ENCODE measurements around the gene POP4. TPM values are rescaled to one million over a fixed set of nuclear protein-coding genes. Genes with fewer than 3 reads are reported as not detected.

POP4 gene
- total and polyA plus RNA-seq, 2 of the 4 experiments (the other 2 are of a cell fraction) = 65.1 to 87.2 TPM

DNA sequence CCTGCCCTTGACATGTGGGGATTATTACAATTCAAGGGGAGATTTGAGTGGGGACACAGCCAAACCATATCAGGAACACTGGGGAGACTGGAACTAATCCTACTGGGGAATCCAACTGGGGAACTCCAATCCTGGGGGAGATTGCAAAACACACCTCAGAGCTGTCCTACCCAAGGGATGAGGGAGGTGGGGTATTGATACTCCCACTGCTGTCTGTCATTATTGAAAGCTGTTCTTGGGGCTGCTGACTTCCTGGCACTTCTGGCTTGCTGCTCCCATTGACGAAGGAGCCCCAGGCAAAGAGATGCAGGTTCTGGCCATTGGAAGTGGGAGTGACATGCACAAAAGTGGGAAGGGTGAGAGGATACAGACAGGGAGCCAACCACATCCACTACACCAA is 24.7 kb upstream of the POP4 start:
- in situ Hi-C loops (cut with MboI; ENCODE audit: low sequenced_read_pairs) (no loop called here), intact Hi-C loops (cut with micrococcal nuclease) (no loop called here), dilution Hi-C loops (cut with HindIII; ENCODE audit: low sequenced_read_pairs, unreplicated experiment) (no loop called here)
- no peak overlapping the region for H2AK9ac ChIP-seq (replicated peaks; ENCODE audit: low read depth, low read length, poor library complexity)
- H4K5ac ChIP-seq (ENCODE audit: low read depth, low read length) = no peak overlapping the region
- no peak overlapping the region for H2BK120ac ChIP-seq (ENCODE audit: low read depth, low read length)
- no peak overlapping the region for H2BK20ac ChIP-seq (ENCODE audit: low read depth, low read length)
- TF ChIP-seq SMC3 (IDR thresholded peaks at IDR 0.05; ENCODE audit: low read depth, low read length) (no peak), RAD21 (IDR thresholded peaks at IDR 0.05; ENCODE audit: low read length) (no peak), RFX5 (IDR thresholded peaks at IDR 0.05; ENCODE audit: low read depth, low read length) (no peak), MXI1 (IDR thresholded peaks at IDR 0.05; ENCODE audit: borderline replicate concordance, low read depth, low read length) (no peak), POLR2A (IDR thresholded peaks at IDR 0.05; ENCODE audit: low read depth, low read length) (no peak), FOS (IDR thresholded peaks at IDR 0.05; ENCODE audit: low read depth, low read length) (no peak), NFE2L2 (IDR thresholded peaks at IDR 0.05; ENCODE audit: low read depth, low read length) (no peak), MAZ (IDR thresholded peaks at IDR 0.05; ENCODE audit: borderline replicate concordance, low read depth, low read length) (no peak), MAFK (IDR thresholded peaks at IDR 0.05; ENCODE audit: low read depth, low read length) (no peak), CEBPB (IDR thresholded peaks at IDR 0.05; ENCODE audit: low read depth, low read length) (no peak), RCOR1 (IDR thresholded peaks at IDR 0.05; ENCODE audit: insufficient replicate concordance, low read length) (no peak), CHD1 (IDR thresholded peaks at IDR 0.05; ENCODE audit: low read depth, low read length) (no peak), BHLHE40 (IDR thresholded peaks at IDR 0.05; ENCODE audit: low read depth, low read length) (no peak)
- TF ChIP-seq, protein P1, sequence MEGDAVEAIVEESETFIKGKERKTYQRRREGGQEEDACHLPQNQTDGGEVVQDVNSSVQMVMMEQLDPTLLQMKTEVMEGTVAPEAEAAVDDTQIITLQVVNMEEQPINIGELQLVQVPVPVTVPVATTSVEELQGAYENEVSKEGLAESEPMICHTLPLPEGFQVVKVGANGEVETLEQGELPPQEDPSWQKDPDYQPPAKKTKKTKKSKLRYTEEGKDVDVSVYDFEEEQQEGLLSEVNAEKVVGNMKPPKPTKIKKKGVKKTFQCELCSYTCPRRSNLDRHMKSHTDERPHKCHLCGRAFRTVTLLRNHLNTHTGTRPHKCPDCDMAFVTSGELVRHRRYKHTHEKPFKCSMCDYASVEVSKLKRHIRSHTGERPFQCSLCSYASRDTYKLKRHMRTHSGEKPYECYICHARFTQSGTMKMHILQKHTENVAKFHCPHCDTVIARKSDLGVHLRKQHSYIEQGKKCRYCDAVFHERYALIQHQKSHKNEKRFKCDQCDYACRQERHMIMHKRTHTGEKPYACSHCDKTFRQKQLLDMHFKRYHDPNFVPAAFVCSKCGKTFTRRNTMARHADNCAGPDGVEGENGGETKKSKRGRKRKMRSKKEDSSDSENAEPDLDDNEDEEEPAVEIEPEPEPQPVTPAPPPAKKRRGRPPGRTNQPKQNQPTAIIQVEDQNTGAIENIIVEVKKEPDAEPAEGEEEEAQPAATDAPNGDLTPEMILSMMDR (conservative IDR thresholded peaks at IDR 0.05; ENCODE audit: low read depth, low read length) = no peak
- TF ChIP-seq, protein P2, sequence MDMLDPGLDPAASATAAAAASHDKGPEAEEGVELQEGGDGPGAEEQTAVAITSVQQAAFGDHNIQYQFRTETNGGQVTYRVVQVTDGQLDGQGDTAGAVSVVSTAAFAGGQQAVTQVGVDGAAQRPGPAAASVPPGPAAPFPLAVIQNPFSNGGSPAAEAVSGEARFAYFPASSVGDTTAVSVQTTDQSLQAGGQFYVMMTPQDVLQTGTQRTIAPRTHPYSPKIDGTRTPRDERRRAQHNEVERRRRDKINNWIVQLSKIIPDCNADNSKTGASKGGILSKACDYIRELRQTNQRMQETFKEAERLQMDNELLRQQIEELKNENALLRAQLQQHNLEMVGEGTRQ (IDR thresholded peaks at IDR 0.05; ENCODE audit: low read depth, low read length) = no peak
- TF ChIP-seq, protein P3, sequence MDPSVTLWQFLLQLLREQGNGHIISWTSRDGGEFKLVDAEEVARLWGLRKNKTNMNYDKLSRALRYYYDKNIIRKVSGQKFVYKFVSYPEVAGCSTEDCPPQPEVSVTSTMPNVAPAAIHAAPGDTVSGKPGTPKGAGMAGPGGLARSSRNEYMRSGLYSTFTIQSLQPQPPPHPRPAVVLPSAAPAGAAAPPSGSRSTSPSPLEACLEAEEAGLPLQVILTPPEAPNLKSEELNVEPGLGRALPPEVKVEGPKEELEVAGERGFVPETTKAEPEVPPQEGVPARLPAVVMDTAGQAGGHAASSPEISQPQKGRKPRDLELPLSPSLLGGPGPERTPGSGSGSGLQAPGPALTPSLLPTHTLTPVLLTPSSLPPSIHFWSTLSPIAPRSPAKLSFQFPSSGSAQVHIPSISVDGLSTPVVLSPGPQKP (IDR thresholded peaks at IDR 0.05; ENCODE audit: borderline replicate concordance, low read depth, low read length) = no peak
- H3K9me3 ChIP-seq (ENCODE audit: control insufficient read depth, insufficient read depth, low read length) = no peaks in the 10 kb centered on the region
- H3K9me1 ChIP-seq (ENCODE audit: insufficient read depth, low read length) = no peaks in the 10 kb centered on the region
- POLR2A ChIA-PET (ENCODE audit: unreplicated experiment) = no interaction called here
- H3K14ac ChIP-seq (replicated peaks; ENCODE audit: low read depth, low read length) = no peak overlapping the region
- H2BK5ac ChIP-seq (ENCODE audit: low read depth, low read length, poor library complexity, severe bottlenecking) = no peak overlapping the region
- no peak overlapping the region for H3K27ac ChIP-seq (ENCODE audit: insufficient read depth, low read length)
- H4K91ac ChIP-seq (ENCODE audit: insufficient read depth, low read depth, low read length) = no peak overlapping the region
- H2AK5ac ChIP-seq (ENCODE audit: low read depth, low read length) = no peak overlapping the region
- no peak overlapping the region for H2AFZ ChIP-seq (replicated peaks; ENCODE audit: low read length, poor library complexity)
- no peaks in the 10 kb centered on the region for H3K79me1 ChIP-seq (ENCODE audit: low read depth in 1 of 2, low read length in 2 of 2)
- no peak overlapping the region for H4K8ac ChIP-seq (ENCODE audit: low read depth in 2 of 2, low read length in 2 of 2)
- 0 out of 2 replicates have a peak, but pooled peaks cover 2% of the 10 kb centered on the region for H3K27me3 ChIP-seq (ENCODE audit: control insufficient read depth, insufficient read depth, low read length)
- BruUV-seq (replicated peaks) = no TSS peak
- H4K20me1 ChIP-seq (ENCODE audit: insufficient read depth, low read length) = no peaks in the 10 kb centered on the region
- WGBS, 2 experiments (ENCODE audit: extremely low coverage in 2 of 2, insufficient read length in 1 of 2) = no CpG with 5 or more reads among the region's 1 CpG
- DNase-seq (no peak), ATAC-seq (ENCODE audit: low read depth) (no peak)
- H3K36me3 ChIP-seq (ENCODE audit: control insufficient read depth, insufficient read depth, low read length) = no peaks in the 10 kb centered on the region
- no peak overlapping the region for H3K9ac ChIP-seq (ENCODE audit: low read depth, low read length)
- CTCF ChIA-PET = no interaction called here
- no peak overlapping the region for H3K23ac ChIP-seq (ENCODE audit: low read depth, low read length)
- no peak overlapping the region for H3K56ac ChIP-seq (ENCODE audit: extremely low read depth, insufficient read depth, low read length)
- no peak overlapping the region for H2BK15ac ChIP-seq (ENCODE audit: low read depth, low read length)
- no peaks in the 10 kb centered on the region for H3K4me1 ChIP-seq (ENCODE audit: control insufficient read depth, insufficient read depth, low read length)
- no peak overlapping the region for H3K18ac ChIP-seq (ENCODE audit: low read depth, low read length)
- no peak overlapping the region for H3K4me3 ChIP-seq (ENCODE audit: insufficient read depth, low read depth, low read length)
- no peak overlapping the region for H3K4me2 ChIP-seq (ENCODE audit: low read depth, low read length)
- no peak overlapping the region for H3K4ac ChIP-seq (ENCODE audit: low read depth, low read length)
